PC-3 (cell line): ENCODE results near the gene ZC2HC1C.

Experiments
- CTCF ChIP-seq: fragments of 300-600 bp; sonication (generic); conservative IDR thresholded peaks from 2 replicates; pipeline ENCODE4 v1.5.1; 2017; ENCODE audit warnings: antibody characterized with exemption, low read depth, mild to moderate bottlenecking, low read length
- EZH2 ChIP-seq: fragments of 300-600 bp; sonication (generic); IDR thresholded peaks from one replicate; pipeline ENCODE4 v1.6.1; 2017; ENCODE audit warnings: antibody characterized with exemption, mild to moderate bottlenecking, low read length; ENCODE audit not compliant: unreplicated experiment
- EZH2phosphoT487 ChIP-seq: fragments of 300-600 bp; sonication (generic); IDR thresholded peaks from 2 replicates; pipeline ENCODE4 v1.6.1; 2018; ENCODE audit warnings: mild to moderate bottlenecking, antibody characterized with exemption, low read length, borderline replicate concordance

GRCh38 chr14:75126679-75127473 lies 57.4 kb downstream of the ZC2HC1C start, which contains the start of gene NEK9:
- TF ChIP-seq CTCF (no peak), EZH2 (no peak), EZH2phosphoT487 (no peak)
